Pancreas (tissue), 10 donors: ENCODE data around the gene FGFR3. TPM values are rescaled to one million over a fixed set of nuclear protein-coding genes. Genes with fewer than 3 reads are reported as not detected.
"Not testable (repeated sequence)": the region's sequence is repeated elsewhere in the genome, so short reads cannot be mapped to it uniquely, and the experiment has no call there.

Source experiments
- ATAC-seq, 4 donors: fragments of 200-7000 bp; cut with Tn5 transposase; one replicate each; pipeline versions ENCODE4 v1.8.0 to v1.9.1; 2020; ENCODE audit warnings: mild to moderate bottlenecking in 4 of 4, moderate library complexity in 4 of 4
- DNase-seq, 6 donors: peaks; one replicate each; pipeline ENCODE4 v3.0.0-alpha.2; 2020
- FAIRE-seq: peaks from 2 replicates; lab custom pipeline; 2012; peaks lifted over from hg19 to GRCh38; lab: Jason Lieb, UNC
- H3K27ac ChIP-seq, 4 donors: fragments of 200-600 bp; sonication (generic); 1 replicate in 3 of 4; 2 replicates in 1 of 4; pipeline versions ENCODE4 v1.5.0 to v1.8.0; 2020
- H3K27me3 ChIP-seq, 4 donors: fragments of 200-600 bp; one replicate each; pipeline ENCODE4 v1.8.0; 2021
- H3K36me3 ChIP-seq, 3 donors: fragments of 200-600 bp; sonication (generic) in 1 of 3; one replicate each; pipeline versions ENCODE4 v1.5.0 to v1.8.0; 2020 to 2021
- H3K4me1 ChIP-seq, 3 donors: fragments of 200-600 bp; one replicate each; pipeline ENCODE4 v1.8.0; 2021
- H3K4me3 ChIP-seq, 4 donors: fragments of 200-600 bp; sonication (generic) in 2 of 4; one replicate each; pipeline versions ENCODE4 v1.5.0 to v1.8.0; 2020 to 2021
- H3K9me3 ChIP-seq, 4 donors: fragments of 200-600 bp; one replicate each; pipeline ENCODE4 v1.8.0; 2021
- CTCF ChIP-seq, 4 donors: fragments of 200-600 bp; sonication (generic) in 3 of 4; IDR thresholded peaks; one replicate each; pipeline versions ENCODE4 v1.5.0 to v1.8.0; 2021; ENCODE audit warnings: antibody characterized with exemption in 4 of 4
- WGBS, 2 donors: extraction: QIAGEN DNeasy Blood & Tissue Kit; methylation state at CpG; one replicate each; pipeline ENCODE4 v1.1.7; 2013; 5-methylcytosine and 5-hydroxymethylcytosine counted together
- intact Hi-C, 3 donors: fragments of 100-400 bp; cut with DNase I; formaldehyde crosslinking; loops; one replicate each; pipeline versions ENCODE4 v1.11.1 to v1.14.2; 2022
- polyA plus RNA-seq, 2 donors: library from polyadenylated mRNA; stranded (reverse); fragments of 200-250 nt; gene quantifications; one replicate each; pipeline ENCODE4 v1.2.3, GENCODE V29; 2013
- total RNA-seq, 6 donors: library from RNA; stranded (reverse); fragmentation: NEBNext Ultra II Directional in 4 of 6; extraction: Animal tissue kit (Norgen Biotek cat#: 25700) in 4 of 6; gene quantifications; one replicate each; pipeline versions ENCODE4 v1.2.1 to v1.2.4, GENCODE V29; 2021 to 2023
- donor health status: healthy with polysubstance abuse.
- donor health status: DM: no; HTN: no; CAD: no; lungs with moderate emphysema.
- donor health status: DM: no; HTN: no; CAD: no.
- donor health status: control.
- donor health status: control.
- donor health status: Bipolar disorder and iron deficiency.
- donor health status: DM: yes; HTN: yes; CAD: no.
- donor health status: DM: no; HTN: no; CAD: no.
- donor health status: DM: no; HTN: no; CAD: no.
- donor health status: DM: yes; HTN: yes; CAD: no.

FGFR3 gene
- total and polyA plus RNA-seq, 8 donors, result 40.4 to 300 (median 64.8) TPM

- 91% methylated on average over 13 of the region's 13 CpGs for WGBS, 2 donors
- no peak for ATAC-seq
- no peak for FAIRE-seq
- Histone ChIP-seq H3K27me3 (no peaks in the 10 kb centered on the region), H3K36me3 (peaks cover 0 to 22% (median 16%) of the 10 kb centered on the region in 3 donors), H3K9me3 (no peaks in the 10 kb centered on the region), H3K4me1 (no peaks in the 10 kb centered on the region), H3K27ac (no peak overlapping the region), H3K4me3 (no peak overlapping the region)
- no peak for TF ChIP-seq CTCF (IDR thresholded peaks at IDR 0.05)
- DNase-seq, result no peak
- intact Hi-C loops, result no loop called here
Measured at GRCh38 chr4:1842339-1842895, 49.3 kb downstream of the FGFR3 start.

GRCh38 chr4:1842993-1843448 is 49.9 kb downstream of the FGFR3 start:
- no peak for DNase-seq
- Histone ChIP-seq H3K27ac (no peak overlapping the region), H3K4me3 (no peak overlapping the region), H3K36me3 (peaks cover 0 to 22% (median 16%) of the 10 kb centered on the region in 3 donors), H3K4me1 (no peaks in the 10 kb centered on the region), H3K27me3 (no peaks in the 10 kb centered on the region), H3K9me3 (no peaks in the 10 kb centered on the region)
- WGBS, 2 donors, result 84 to 86% methylated on average over 17 of the region's 17 CpGs
- intact Hi-C loops, result no loop called here
- peak in 2 of 4 donors; percentile 15 to 26 for ATAC-seq
- FAIRE-seq, result no peak
- no peak for TF ChIP-seq CTCF (IDR thresholded peaks at IDR 0.05)

- DNase-seq, result no peak
- intact Hi-C loops, result no loop called here
- WGBS, 2 donors, result 77 to 79% methylated on average over 10 of the region's 10 CpGs
- peaks cover 0 to 20% (median 16%) of the 10 kb centered on the region in 3 donors for H3K36me3 ChIP-seq
- TF ChIP-seq CTCF (IDR thresholded peaks at IDR 0.05), result no peak
- H3K4me1 ChIP-seq, result no peaks in the 10 kb centered on the region
- no peaks in the 10 kb centered on the region for H3K27me3 ChIP-seq
- ATAC-seq, result peak in 1 of 4 donors; percentile 11
- H3K27ac ChIP-seq, result no peak overlapping the region
- no peak overlapping the region for H3K4me3 ChIP-seq
- H3K9me3 ChIP-seq, result no peaks in the 10 kb centered on the region
- FAIRE-seq, result no peak
Measured at GRCh38 chr4:1843852-1844251, 50.8 kb downstream of the FGFR3 start.

GRCh38 chr4:1844618-1845017 is 51.5 kb downstream of the FGFR3 start:
- H3K27me3 ChIP-seq, ATAC-seq, H3K4me3 ChIP-seq, H3K9me3 ChIP-seq, FAIRE-seq, DNase-seq, H3K4me1 ChIP-seq, intact Hi-C loops, H3K27ac ChIP-seq: not testable (repeated sequence)
- WGBS, 2 donors, result 91 to 94% methylated on average over 9 to 10 of the region's 10 CpGs
- peaks cover 0 to 13% (median 13%) of the 10 kb centered on the region in 3 donors for H3K36me3 ChIP-seq

GRCh38 chr4:1846580-1846979 is 53.5 kb downstream of the FGFR3 start:
- H3K36me3 ChIP-seq, result peaks cover 0 to 6% (median 0%) of the 10 kb centered on the region in 3 donors
- no peaks in the 10 kb centered on the region for H3K9me3 ChIP-seq
- DNase-seq (no peak), ATAC-seq (no peak), FAIRE-seq (no peak)
- intact Hi-C loops, result no loop called here
- H3K4me1 ChIP-seq, result peaks cover 0 to 8% (median 6%) of the 10 kb centered on the region in 3 donors
- 93 to 96% methylated on average over 2 of the region's 2 CpGs for WGBS, 2 donors
- TF ChIP-seq CTCF (IDR thresholded peaks at IDR 0.05), result no peak
- H3K27ac ChIP-seq, result no peak overlapping the region
- no peaks in the 10 kb centered on the region for H3K27me3 ChIP-seq
- H3K4me3 ChIP-seq, result no peak overlapping the region
